Body of pancreas (tissue), 4 donors: Measurements from ENCODE around the gene DENND4A.

Experiments used
- POLR2A ChIP-seq, 3 donors: fragments of 450-650 bp; IDR thresholded peaks; one replicate each; pipeline ENCODE4 v1.6.1; 2016; ENCODE audit warnings: antibody characterized with exemption in 3 of 3, mild to moderate bottlenecking in 2 of 3
- TF ChIP-seq, protein P1 (sequence below), 7 experiments: fragments of 450-650 bp in 4 of 7; fragments of 200-600 bp in 3 of 7; sonication (generic) in 3 of 7; IDR thresholded peaks; one replicate each; pipeline ENCODE4 v1.5.1; 2016 to 2019; ENCODE audit warnings: antibody characterized with exemption in 7 of 7

DNA sequence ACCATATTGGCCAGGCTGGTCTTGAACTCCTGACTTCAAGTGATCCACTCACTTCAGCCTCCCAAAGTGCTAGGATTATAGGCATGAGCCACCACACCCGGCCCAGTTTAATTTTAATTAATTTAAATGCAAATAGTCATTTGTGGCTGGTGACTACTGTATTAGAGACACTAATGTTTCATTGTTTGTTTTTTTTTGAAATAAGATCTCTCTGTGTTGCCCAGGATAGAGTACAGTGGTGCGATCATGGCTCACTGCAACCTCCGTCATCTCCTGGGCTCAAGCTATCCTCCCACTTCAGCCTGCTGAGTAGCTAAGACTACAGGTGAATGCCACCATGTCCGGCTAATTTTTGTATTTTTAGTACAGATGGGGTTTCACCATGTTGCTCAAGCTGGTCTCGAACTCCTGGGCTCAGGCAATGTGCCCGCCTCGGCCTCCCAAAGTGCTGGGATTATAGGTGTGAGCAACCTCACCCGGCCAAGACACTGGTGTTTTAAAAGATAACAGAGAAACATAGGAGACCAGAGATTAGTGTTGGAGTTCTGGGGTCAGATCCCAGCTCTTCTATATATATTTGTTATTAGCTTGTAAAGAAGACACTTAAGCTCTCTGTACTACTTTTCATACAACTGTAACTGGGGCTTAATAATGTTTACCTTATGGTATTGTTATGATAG lies 42.6 kb upstream of the DENND4A start:
- TF ChIP-seq, protein P1, sequence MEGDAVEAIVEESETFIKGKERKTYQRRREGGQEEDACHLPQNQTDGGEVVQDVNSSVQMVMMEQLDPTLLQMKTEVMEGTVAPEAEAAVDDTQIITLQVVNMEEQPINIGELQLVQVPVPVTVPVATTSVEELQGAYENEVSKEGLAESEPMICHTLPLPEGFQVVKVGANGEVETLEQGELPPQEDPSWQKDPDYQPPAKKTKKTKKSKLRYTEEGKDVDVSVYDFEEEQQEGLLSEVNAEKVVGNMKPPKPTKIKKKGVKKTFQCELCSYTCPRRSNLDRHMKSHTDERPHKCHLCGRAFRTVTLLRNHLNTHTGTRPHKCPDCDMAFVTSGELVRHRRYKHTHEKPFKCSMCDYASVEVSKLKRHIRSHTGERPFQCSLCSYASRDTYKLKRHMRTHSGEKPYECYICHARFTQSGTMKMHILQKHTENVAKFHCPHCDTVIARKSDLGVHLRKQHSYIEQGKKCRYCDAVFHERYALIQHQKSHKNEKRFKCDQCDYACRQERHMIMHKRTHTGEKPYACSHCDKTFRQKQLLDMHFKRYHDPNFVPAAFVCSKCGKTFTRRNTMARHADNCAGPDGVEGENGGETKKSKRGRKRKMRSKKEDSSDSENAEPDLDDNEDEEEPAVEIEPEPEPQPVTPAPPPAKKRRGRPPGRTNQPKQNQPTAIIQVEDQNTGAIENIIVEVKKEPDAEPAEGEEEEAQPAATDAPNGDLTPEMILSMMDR (IDR thresholded peaks at IDR 0.05), result no peak
- TF ChIP-seq POLR2A (IDR thresholded peaks at IDR 0.05), result no peak
